WTC11 (cell line): Measurements from ENCODE around the gene ETV5. TPM values are rescaled to one million over a fixed set of nuclear protein-coding genes. Genes with fewer than 3 reads are reported as not detected.

ENCODE experiments used
- ATAC-seq: fragments of 200-7000 bp; cut with Tn5 transposase; 2 replicates; pipeline ENCODE4 v1.10.0; 2021; ENCODE audit warnings: mild to moderate bottlenecking, moderate library complexity
- CTCF ChIA-PET: fragments of 300-600 bp; sonication (Branson Sonifier 250); formaldehyde crosslinking; loops from one replicate; lab custom pipeline; 2021; ENCODE audit warnings: antibody characterized with exemption; lab: Charles Lee
- POLR2A ChIA-PET: fragments of 350-600 bp; sonication (Branson Sonifier 250); formaldehyde crosslinking; loops from one replicate; lab custom pipeline; 2021; ENCODE audit warnings: antibody characterized with exemption; lab: Charles Lee
- DNase-seq: peaks from one replicate; pipeline ENCODE4 v3.0.0; 2021; ENCODE audit warnings: low spot score
- H3K27ac Mint-ChIP-seq: 2 replicates; pipeline ENCODE4 v1.8.0; 2021; ENCODE audit warnings: mixed read lengths
- H3K27me3 Mint-ChIP-seq: 2 replicates; pipeline ENCODE4 v1.8.0; 2021; ENCODE audit warnings: low read depth, mild to moderate bottlenecking, moderate library complexity, mixed read lengths
- H3K36me3 Mint-ChIP-seq: 2 replicates; pipeline ENCODE4 v1.8.0; 2021; ENCODE audit warnings: mixed read lengths
- H3K4me1 Mint-ChIP-seq: 2 replicates; pipeline ENCODE4 v1.8.0; 2022; ENCODE audit warnings: mixed read lengths
- H3K4me3 Mint-ChIP-seq: 2 replicates; pipeline ENCODE4 v1.8.0; 2021; ENCODE audit warnings: mild to moderate bottlenecking, moderate library complexity, mixed read lengths
- H3K9me3 Mint-ChIP-seq: 2 replicates; pipeline ENCODE4 v1.8.0; 2021; ENCODE audit warnings: mixed read lengths
- CBFB ChIP-seq: sonication (generic); formaldehyde crosslinking; IDR thresholded peaks from 2 replicates; pipeline ENCODE4 v1.8.1; 2022; ENCODE audit warnings: mild to moderate bottlenecking, low read depth, missing genetic modification reagents
- CREM ChIP-seq: sonication (generic); formaldehyde crosslinking; IDR thresholded peaks from 2 replicates; pipeline ENCODE4 v1.8.1; 2022; ENCODE audit warnings: mild to moderate bottlenecking, missing genetic modification reagents, moderate library complexity
- IRF2 ChIP-seq: sonication (generic); formaldehyde crosslinking; IDR thresholded peaks from 2 replicates; pipeline ENCODE4 v1.8.0; 2022; ENCODE audit warnings: low read depth, missing genetic modification reagents, borderline replicate concordance
- JAZF1 ChIP-seq: fragments of 250-450 bp; sonication (Bioruptor Pico); IDR thresholded peaks from 2 replicates; pipeline ENCODE4 v1.9.0; 2021; ENCODE audit warnings: moderate library complexity, mild to moderate bottlenecking, inconsistent platforms
- MYBL2 ChIP-seq: sonication (generic); formaldehyde crosslinking; IDR thresholded peaks from 2 replicates; pipeline ENCODE4 v1.8.1; 2023; ENCODE audit warnings: mild to moderate bottlenecking, moderate library complexity, missing genetic modification reagents
- RELA ChIP-seq: sonication (generic); formaldehyde crosslinking; IDR thresholded peaks from 2 replicates; pipeline ENCODE4 v1.8.1; 2022; ENCODE audit warnings: missing genetic modification reagents, mild to moderate bottlenecking, borderline replicate concordance
- RORB ChIP-seq: fragments of 250-450 bp; sonication (Bioruptor Pico); IDR thresholded peaks from 2 replicates; pipeline ENCODE4 v1.9.0; 2021; ENCODE audit warnings: mild to moderate bottlenecking
- TEAD1 ChIP-seq: sonication (generic); formaldehyde crosslinking; IDR thresholded peaks from 2 replicates; pipeline ENCODE4 v1.8.0; 2022; ENCODE audit warnings: mild to moderate bottlenecking, missing genetic modification reagents
- ZBTB21 ChIP-seq: sonication (generic); formaldehyde crosslinking; IDR thresholded peaks from 2 replicates; pipeline ENCODE4 v1.8.1; 2023; ENCODE audit warnings: mild to moderate bottlenecking, missing genetic modification reagents, borderline replicate concordance
- ZNF121 ChIP-seq: sonication (generic); formaldehyde crosslinking; IDR thresholded peaks from 2 replicates; pipeline ENCODE4 v1.8.0; 2023; ENCODE audit warnings: missing genetic modification reagents
- ZNF317 ChIP-seq: sonication (generic); formaldehyde crosslinking; IDR thresholded peaks from 2 replicates; pipeline ENCODE4 v1.8.1; 2023; ENCODE audit warnings: low read depth, mild to moderate bottlenecking, moderate library complexity, missing genetic modification reagents, borderline replicate concordance
- total RNA-seq: library from RNA; stranded (reverse); gene quantifications from 3 replicates; pipeline ENCODE4 v1.2.3, GENCODE V29; 2021
- TF ChIP-seq, protein P1 (sequence below): sonication (generic); formaldehyde crosslinking; IDR thresholded peaks from 2 replicates; pipeline ENCODE4 v1.8.0; 2023; ENCODE audit warnings: mild to moderate bottlenecking, missing genetic modification reagents
- TF ChIP-seq, protein P2 (sequence below): sonication (generic); formaldehyde crosslinking; IDR thresholded peaks from 2 replicates; pipeline ENCODE4 v1.8.0; 2022; ENCODE audit warnings: missing genetic modification reagents
- TF ChIP-seq, protein P3 (sequence below): fragments of 250-450 bp; sonication (Bioruptor Pico); IDR thresholded peaks from 2 replicates; pipeline ENCODE4 v1.9.0; 2021; ENCODE audit warnings: mild to moderate bottlenecking, borderline replicate concordance
- TF ChIP-seq, protein P4 (sequence below): sonication (generic); formaldehyde crosslinking; conservative IDR thresholded peaks from 2 replicates; pipeline ENCODE4 v1.8.1; 2022; ENCODE audit warnings: mild to moderate bottlenecking, missing genetic modification reagents

ETV5 gene
- total RNA-seq, 1 experiment from 2014 or later = 71.3 TPM

DNA sequence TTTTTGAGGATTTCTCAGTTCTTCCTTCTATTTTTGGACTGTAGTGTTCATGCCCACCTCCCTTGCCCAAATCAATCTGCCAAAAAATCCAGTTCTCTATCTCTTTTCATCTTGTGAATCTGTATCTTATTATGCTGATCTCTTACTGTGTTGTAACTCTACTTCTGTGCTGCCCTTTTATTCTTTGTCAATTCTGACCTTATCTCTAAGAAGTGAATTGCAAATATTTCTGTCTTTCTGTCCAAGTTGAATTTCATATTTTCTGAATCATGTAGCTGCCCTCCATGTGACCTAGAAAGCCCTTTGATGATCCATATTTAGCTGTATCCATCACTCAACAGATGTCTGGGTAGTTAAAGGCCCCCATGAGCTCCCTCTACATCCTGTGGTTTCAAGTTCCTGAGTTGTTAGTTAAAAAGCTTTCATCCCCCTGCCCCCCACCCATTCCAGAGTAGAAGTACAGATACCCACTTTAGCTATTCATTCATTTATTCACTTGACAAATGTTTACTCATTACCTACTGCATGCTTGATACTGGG lies 33.6 kb upstream of the ETV5 start:
- ATAC-seq = no peak
- CTCF ChIA-PET = interaction anchor here (0.9 to 1.9 kb wide), 2 partner anchors 99 to 199 kb away, joined by 3 to 5 read pairs; no protein-coding TSS in a partner anchor
- H3K27me3 Mint-ChIP-seq = no peaks in the 10 kb centered on the region; the same call in none of the 2 replicates
- H3K27ac Mint-ChIP-seq = no peak overlapping the region
- H3K9me3 Mint-ChIP-seq = no peaks in the 10 kb centered on the region
- no peak for TF ChIP-seq ZNF121
- TF ChIP-seq, protein P1, sequence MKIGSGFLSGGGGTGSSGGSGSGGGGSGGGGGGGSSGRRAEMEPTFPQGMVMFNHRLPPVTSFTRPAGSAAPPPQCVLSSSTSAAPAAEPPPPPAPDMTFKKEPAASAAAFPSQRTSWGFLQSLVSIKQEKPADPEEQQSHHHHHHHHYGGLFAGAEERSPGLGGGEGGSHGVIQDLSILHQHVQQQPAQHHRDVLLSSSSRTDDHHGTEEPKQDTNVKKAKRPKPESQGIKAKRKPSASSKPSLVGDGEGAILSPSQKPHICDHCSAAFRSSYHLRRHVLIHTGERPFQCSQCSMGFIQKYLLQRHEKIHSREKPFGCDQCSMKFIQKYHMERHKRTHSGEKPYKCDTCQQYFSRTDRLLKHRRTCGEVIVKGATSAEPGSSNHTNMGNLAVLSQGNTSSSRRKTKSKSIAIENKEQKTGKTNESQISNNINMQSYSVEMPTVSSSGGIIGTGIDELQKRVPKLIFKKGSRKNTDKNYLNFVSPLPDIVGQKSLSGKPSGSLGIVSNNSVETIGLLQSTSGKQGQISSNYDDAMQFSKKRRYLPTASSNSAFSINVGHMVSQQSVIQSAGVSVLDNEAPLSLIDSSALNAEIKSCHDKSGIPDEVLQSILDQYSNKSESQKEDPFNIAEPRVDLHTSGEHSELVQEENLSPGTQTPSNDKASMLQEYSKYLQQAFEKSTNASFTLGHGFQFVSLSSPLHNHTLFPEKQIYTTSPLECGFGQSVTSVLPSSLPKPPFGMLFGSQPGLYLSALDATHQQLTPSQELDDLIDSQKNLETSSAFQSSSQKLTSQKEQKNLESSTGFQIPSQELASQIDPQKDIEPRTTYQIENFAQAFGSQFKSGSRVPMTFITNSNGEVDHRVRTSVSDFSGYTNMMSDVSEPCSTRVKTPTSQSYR (CRISPR knock-in tag) = no peak
- TF ChIP-seq, all 79 proteins: peak for 0
- H3K36me3 Mint-ChIP-seq = no peaks in the 10 kb centered on the region
- no peak for DNase-seq
- no peak overlapping the region for H3K4me3 Mint-ChIP-seq
- peaks cover 19% of the 10 kb centered on the region for H3K4me1 Mint-ChIP-seq
- POLR2A ChIA-PET = interaction anchor here (1.0 kb wide), 1 partner anchor 51 kb away, joined by 3 read pairs; no protein-coding TSS in a partner anchor

DNA sequence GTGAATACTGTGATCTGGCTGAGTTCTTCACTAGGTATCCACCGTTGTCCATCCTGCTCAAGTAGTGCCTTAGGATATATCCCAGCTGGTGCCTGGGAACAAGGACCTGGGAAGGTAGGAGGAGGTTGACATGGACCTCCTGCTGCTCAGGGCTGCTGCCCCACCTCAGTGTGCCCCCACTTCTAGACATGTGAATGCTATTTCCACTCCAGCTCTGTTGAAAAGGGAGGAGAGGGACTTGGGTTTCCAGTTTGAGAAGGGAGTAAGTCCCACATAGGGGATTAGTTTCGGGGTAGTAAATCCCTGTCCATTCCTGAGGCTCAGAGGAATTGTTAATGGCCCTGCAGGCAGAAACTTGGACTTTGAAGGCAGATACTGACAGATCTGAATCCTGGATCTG lies 32.9 kb upstream of the ETV5 start:
- TF ChIP-seq ZNF317 (CRISPR knock-in tag) = no peak
- no peak for TF ChIP-seq RELA
- Mint-ChIP-seq H3K36me3 (no peaks in the 10 kb centered on the region), H3K27me3 (no peaks in the 10 kb centered on the region; the same call in 1 of the 2 replicates), H3K9me3 (no peaks in the 10 kb centered on the region), H3K4me1 (peaks cover 19% of the 10 kb centered on the region), H3K4me3 (no peak overlapping the region), H3K27ac (no peak overlapping the region)
- ATAC-seq = no peak
- POLR2A ChIA-PET = no interaction called here
- CTCF ChIA-PET = interaction anchor here (1.9 kb wide), 1 partner anchor 100 kb away, joined by 5 read pairs; no protein-coding TSS in a partner anchor
- DNase-seq = no peak

DNA sequence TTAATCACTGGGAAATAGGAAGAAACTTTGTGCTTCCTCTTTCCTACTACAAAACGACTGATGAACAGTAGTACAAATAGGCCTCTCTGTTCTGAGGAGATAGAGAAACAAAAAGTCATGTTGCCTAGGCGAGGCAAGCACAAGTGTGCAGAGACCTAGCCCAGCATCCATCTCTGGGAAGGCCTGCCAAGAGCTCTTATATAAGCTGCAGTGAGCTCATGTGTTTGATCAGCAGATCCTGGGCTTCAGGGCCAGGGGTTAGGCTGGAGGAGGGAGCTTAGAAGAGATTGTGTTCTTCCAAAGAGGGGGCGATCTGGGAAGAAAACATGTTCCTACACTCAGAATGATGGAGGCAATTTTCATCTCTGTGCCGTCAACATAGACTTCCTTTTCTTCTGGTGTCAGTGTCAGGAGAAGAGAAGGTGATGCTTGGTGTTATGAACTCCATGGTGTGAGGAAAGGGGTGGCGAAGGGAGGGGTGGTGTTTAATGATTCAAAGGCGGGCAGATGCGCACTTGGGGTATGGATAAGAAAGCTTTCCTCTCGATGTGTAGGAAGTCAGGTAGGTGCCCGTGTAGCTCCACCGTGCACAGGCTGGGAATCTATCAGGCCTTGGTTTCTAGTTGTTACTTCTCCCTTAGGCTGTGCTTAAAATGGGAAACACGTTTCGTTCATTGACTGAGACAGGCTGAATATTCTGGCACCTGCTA lies 29.5 kb upstream of the ETV5 start:
- Mint-ChIP-seq H3K27ac (no peak overlapping the region), H3K36me3 (no peaks in the 10 kb centered on the region), H3K27me3 (peaks cover 2% of the 10 kb centered on the region; the same call in 1 of the 2 replicates), H3K4me1 (peaks cover 19% of the 10 kb centered on the region), H3K9me3 (no peaks in the 10 kb centered on the region), H3K4me3 (no peak overlapping the region)
- ATAC-seq (no peak), DNase-seq (no peak)
- ChIA-PET POLR2A (interaction anchor here (0.6 kb wide), 1 partner anchor 57 kb away, joined by 3 read pairs; no protein-coding TSS in a partner anchor), CTCF (interaction anchor here (0.7 to 1.8 kb wide), 2 partner anchors 52 to 195 kb away, joined by 3 to 5 read pairs; no protein-coding TSS in a partner anchor)
- TF ChIP-seq ZNF121 = no peak
- no peak for TF ChIP-seq RORB
- TF ChIP-seq, protein P2, sequence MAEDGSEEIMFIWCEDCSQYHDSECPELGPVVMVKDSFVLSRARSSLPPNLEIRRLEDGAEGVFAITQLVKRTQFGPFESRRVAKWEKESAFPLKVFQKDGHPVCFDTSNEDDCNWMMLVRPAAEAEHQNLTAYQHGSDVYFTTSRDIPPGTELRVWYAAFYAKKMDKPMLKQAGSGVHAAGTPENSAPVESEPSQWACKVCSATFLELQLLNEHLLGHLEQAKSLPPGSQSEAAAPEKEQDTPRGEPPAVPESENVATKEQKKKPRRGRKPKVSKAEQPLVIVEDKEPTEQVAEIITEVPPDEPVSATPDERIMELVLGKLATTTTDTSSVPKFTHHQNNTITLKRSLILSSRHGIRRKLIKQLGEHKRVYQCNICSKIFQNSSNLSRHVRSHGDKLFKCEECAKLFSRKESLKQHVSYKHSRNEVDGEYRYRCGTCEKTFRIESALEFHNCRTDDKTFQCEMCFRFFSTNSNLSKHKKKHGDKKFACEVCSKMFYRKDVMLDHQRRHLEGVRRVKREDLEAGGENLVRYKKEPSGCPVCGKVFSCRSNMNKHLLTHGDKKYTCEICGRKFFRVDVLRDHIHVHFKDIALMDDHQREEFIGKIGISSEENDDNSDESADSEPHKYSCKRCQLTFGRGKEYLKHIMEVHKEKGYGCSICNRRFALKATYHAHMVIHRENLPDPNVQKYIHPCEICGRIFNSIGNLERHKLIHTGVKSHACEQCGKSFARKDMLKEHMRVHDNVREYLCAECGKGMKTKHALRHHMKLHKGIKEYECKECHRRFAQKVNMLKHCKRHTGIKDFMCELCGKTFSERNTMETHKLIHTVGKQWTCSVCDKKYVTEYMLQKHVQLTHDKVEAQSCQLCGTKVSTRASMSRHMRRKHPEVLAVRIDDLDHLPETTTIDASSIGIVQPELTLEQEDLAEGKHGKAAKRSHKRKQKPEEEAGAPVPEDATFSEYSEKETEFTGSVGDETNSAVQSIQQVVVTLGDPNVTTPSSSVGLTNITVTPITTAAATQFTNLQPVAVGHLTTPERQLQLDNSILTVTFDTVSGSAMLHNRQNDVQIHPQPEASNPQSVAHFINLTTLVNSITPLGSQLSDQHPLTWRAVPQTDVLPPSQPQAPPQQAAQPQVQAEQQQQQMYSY = no peak
- TF ChIP-seq, protein P3, sequence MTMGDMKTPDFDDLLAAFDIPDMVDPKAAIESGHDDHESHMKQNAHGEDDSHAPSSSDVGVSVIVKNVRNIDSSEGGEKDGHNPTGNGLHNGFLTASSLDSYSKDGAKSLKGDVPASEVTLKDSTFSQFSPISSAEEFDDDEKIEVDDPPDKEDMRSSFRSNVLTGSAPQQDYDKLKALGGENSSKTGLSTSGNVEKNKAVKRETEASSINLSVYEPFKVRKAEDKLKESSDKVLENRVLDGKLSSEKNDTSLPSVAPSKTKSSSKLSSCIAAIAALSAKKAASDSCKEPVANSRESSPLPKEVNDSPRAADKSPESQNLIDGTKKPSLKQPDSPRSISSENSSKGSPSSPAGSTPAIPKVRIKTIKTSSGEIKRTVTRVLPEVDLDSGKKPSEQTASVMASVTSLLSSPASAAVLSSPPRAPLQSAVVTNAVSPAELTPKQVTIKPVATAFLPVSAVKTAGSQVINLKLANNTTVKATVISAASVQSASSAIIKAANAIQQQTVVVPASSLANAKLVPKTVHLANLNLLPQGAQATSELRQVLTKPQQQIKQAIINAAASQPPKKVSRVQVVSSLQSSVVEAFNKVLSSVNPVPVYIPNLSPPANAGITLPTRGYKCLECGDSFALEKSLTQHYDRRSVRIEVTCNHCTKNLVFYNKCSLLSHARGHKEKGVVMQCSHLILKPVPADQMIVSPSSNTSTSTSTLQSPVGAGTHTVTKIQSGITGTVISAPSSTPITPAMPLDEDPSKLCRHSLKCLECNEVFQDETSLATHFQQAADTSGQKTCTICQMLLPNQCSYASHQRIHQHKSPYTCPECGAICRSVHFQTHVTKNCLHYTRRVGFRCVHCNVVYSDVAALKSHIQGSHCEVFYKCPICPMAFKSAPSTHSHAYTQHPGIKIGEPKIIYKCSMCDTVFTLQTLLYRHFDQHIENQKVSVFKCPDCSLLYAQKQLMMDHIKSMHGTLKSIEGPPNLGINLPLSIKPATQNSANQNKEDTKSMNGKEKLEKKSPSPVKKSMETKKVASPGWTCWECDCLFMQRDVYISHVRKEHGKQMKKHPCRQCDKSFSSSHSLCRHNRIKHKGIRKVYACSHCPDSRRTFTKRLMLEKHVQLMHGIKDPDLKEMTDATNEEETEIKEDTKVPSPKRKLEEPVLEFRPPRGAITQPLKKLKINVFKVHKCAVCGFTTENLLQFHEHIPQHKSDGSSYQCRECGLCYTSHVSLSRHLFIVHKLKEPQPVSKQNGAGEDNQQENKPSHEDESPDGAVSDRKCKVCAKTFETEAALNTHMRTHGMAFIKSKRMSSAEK (CRISPR knock-in tag) = no peak
- no peak for TF ChIP-seq ZBTB21
- TF ChIP-seq CREM (CRISPR knock-in tag) = no peak
- TF ChIP-seq CBFB = no peak
- no peak for TF ChIP-seq JAZF1 (CRISPR knock-in tag)
- TF ChIP-seq TEAD1 (CRISPR knock-in tag) = no peak
- TF ChIP-seq, protein P4, sequence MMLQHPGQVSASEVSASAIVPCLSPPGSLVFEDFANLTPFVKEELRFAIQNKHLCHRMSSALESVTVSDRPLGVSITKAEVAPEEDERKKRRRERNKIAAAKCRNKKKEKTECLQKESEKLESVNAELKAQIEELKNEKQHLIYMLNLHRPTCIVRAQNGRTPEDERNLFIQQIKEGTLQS = no peak
- no peak for TF ChIP-seq MYBL2 (CRISPR knock-in tag)
- TF ChIP-seq, protein P1 (CRISPR knock-in tag) = no peak
- TF ChIP-seq IRF2 (CRISPR knock-in tag) = no peak
